Measurements from ENCODE around the gene PLA2G3. TPM values are rescaled to one million over a fixed set of nuclear protein-coding genes. Genes with fewer than 3 reads are reported as not detected.

Gene PLA2G3
- total RNA-seq, 1 donor from 2014 or later: 1.7 TPM

DNA sequence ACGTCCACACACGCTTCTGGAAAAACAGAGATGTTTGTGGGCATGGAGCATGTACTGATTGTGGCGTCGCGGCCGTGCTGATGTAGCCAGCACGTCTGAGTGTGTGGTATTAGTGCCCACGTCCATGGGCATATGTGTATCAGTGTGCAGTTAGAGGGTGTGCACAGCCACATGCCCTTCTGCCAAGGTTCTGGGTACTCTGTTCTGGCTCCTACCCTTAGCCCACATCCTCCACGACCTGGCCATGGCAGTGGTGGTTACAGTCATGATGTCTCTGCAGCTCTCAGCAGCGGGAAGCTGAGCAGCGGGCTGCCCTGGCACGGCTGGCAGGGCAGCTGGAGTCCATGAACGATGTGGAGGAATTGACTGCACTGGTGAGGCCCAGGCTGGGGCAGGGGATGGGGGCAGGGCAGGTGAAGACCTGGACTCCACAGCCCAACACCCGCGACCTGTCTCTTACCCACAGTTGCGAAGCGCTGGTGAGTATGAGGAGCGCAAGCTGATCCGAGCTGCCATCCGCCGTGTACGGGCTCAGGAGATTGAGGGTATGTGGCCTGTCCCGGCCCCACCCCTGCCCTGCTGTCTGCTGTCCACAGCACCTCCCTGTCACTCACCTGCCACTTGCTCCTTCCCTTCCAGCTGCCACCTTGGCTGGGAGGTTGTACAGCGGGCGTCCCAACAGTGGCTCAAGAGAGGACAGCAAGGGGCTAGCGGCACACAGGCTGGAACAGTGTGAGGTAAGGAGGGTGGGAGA, 51.9 kb downstream of the PLA2G3 start:
- DNase-seq (ENCODE audit: low read depth): no peak

- no peak for DNase-seq (ENCODE audit: low read depth)
Measured at GRCh38 chr22:31087744-31088215, 52.5 kb downstream of the PLA2G3 start.

GRCh38 chr22:31086703-31087330, 53.5 kb downstream of the PLA2G3 start:
- peak; percentile 68 for DNase-seq (ENCODE audit: low read depth)

DNA sequence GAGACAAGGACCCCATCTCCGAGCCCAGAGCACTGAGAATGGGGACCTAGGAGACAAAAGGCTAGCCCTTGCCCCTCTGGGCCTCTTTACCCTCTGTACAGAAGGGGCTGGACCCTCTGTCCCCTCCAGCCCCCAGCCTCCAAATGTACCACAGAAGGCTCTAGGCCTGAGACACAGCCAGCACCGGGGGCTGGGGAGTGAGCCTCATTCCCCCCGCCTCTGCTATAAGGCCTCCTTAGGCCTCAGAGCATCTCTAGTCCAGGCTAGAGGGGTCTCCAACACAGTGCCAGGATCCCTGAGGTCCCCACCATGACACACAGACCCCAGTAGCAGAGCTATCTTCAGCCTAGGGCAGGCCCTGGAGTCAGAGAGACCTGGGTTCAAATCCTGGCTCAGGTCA, 54.4 kb downstream of the PLA2G3 start:
- no peak for DNase-seq (ENCODE audit: low read depth)

DNA sequence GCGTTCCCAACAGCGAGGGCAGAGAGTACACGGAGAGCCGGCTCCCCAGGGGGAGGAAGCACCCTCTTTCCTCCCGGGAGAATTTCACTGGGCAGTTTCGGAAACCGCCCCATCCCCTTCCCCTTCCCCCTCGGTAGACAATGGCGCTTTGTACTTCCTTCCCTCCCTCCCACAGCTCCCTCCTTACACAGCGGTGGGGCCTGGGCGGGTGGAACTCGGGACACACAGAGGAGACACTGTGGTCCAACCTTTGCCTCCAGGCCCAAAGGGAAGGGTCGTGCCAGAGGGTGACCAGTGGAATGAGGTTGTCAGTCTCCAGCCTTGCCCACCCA, 54.8 kb downstream of the PLA2G3 start:
- DNase-seq (ENCODE audit: low read depth): no peak

DNA sequence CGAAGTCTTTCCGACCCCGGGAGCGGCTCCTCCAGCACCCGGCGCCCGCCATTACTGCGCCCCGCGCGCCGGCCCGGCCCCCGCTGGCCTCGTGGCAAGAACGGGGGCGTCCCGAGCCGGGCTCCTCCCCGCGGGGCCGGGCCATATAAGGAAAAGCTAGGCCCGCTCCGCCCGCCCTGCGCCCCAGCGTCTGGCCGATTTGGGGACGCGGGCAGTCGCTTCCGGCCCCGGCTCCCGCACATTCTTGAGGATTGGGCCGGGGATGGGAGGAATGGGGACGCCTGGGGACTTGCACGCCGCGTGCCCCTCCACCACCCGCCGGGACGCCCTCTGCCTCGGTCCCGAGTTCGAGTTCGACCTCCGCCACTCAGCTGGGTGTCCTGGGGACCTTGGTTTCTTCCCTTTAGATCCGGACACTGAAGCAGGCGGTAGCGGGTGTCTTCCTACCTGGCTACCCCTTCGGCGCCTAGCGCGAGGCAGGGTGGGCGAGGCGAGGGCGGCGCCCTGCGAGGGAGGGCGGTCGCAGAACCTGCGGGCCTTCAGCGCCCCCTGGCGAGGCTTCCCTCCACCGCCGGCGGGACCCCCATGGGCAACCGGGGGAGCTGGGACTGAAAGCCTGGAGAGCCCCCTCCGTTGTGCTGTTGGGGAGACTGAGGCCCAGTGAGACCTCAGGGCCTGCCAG, 55.4 kb downstream of the PLA2G3 start:
- peak; percentile 95 for DNase-seq (ENCODE audit: low read depth)

MicroRNA genes within 50 kb of the gene (microRNA counts, 767-probe panel; counts per million panel counts)
- not detected for microRNA hsa-miR-3928

Small RNA genes within 50 kb of the gene (microRNA-seq; reads per million reads assigned to microRNA genes)
- gene MIR3928: 13.6 reads per million, percentile 35 among the genes with 10 or more reads in this experiment

Other genes starting within 250 kb of the PLA2G3 start
- gene MORC2, start 171.7 kb downstream of the PLA2G3 start, total RNA-seq: 16.4 and 18.3 TPM in 2 replicates
- 54.2 and 54.5 TPM in 2 replicates for gene TUG1, start 171.2 kb downstream of the PLA2G3 start, total RNA-seq
- gene SMTN, start 59.2 kb downstream of the PLA2G3 start, total RNA-seq: 210 and 293 TPM in 2 replicates
- gene SELENOM, start 32.9 kb downstream of the PLA2G3 start, total RNA-seq: 223 and 238 TPM in 2 replicates
- gene INPP5J, start 17.5 kb downstream of the PLA2G3 start, total RNA-seq: 0.40 and 0.57 TPM in 2 replicates
- 26.6 and 30.3 TPM in 2 replicates for gene RNF185, start 19.7 kb upstream of the PLA2G3 start, total RNA-seq
- 67.3 and 97.7 TPM in 2 replicates for gene LIMK2, start 71.8 kb upstream of the PLA2G3 start, total RNA-seq
- 10.9 and 16.0 TPM in 2 replicates for gene PIK3IP1, start 152.0 kb upstream of the PLA2G3 start, total RNA-seq
- gene PATZ1, start 205.8 kb upstream of the PLA2G3 start, total RNA-seq: 8.8 and 11.6 TPM in 2 replicates